GM18502 (cell line): ENCODE data around the gene POLR2A.
"Not testable (repeated sequence)": the region's sequence is repeated elsewhere in the genome, so short reads cannot be mapped to it uniquely, and the experiment has no call there.

Experiments
- ATAC-seq: cut with Tn5 transposase; IDR thresholded peaks from one replicate; pipeline ENCODE4 v1.9.1; 2021; ENCODE audit warnings: mild to moderate bottlenecking; ENCODE audit not compliant: unreplicated experiment, poor library complexity

The POLR2A gene

DNA sequence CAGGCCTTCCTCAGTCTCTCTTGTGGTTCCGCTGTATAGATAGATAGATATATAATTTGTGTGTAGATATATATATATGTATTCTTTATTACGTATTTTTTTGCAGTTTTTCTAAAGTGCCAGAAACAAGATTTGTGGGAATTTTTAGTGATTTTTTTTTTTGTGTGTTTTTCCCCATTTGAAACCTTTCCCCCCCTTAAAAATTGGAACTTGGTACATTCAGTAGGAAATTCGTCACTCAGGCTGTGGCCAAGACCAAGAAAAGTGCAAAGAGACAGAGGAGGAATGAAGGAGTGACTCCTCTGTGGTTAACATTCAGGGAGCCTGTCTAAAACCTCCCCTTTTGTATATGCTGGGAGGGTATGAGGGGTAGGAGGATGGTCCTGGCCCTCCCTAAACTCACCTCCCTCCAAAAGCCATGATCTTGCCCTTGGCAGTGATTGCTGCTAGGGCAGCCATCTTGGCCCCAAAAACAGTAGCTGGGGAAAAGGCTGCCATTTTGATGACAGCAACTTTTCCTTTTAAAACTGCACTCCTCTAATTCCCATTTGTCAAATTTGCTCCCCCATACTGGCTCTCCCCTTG is 24.1 kb upstream of the POLR2A start:
- no peak for ATAC-seq

GRCh38 chr17:7460850-7461660 is 23.1 kb upstream of the POLR2A start:
- ATAC-seq, result no peak

- ATAC-seq, result no peak
Observed at GRCh38 chr17:7462474-7463371, 21.4 kb upstream of the POLR2A start.

DNA sequence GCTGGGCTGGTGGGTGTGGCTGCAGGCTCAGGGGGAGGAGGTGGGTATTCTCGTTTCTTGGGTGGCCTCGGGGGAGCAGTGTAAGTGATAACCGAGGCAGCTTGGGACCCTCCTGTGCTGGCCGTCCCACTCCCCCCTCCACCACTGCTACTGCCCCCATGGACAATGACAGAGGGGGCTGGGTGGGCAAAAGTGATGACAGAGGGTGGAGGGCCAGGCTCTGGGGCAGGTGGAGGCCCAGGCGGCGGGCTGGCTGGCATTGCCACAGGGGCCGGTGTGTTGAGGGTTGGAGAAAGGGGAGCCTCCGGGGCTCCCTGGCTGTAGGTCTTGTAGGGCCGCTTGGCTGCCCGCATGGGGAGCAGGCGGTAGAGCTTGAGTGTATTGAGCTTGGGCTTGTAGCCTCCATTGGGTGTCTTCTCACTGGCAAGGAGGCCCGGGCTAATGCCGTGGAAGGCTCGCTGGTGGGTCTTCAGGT is 20.8 kb upstream of the POLR2A start:
- no peak for ATAC-seq

GRCh38 chr17:7464081-7464480 is 20.1 kb upstream of the POLR2A start:
- ATAC-seq, result no peak

GRCh38 chr17:7465597-7466275 is 18.4 kb upstream of the POLR2A start:
- no peak for ATAC-seq

- no peak for ATAC-seq
Observed at GRCh38 chr17:7466318-7466638, 17.9 kb upstream of the POLR2A start.

DNA sequence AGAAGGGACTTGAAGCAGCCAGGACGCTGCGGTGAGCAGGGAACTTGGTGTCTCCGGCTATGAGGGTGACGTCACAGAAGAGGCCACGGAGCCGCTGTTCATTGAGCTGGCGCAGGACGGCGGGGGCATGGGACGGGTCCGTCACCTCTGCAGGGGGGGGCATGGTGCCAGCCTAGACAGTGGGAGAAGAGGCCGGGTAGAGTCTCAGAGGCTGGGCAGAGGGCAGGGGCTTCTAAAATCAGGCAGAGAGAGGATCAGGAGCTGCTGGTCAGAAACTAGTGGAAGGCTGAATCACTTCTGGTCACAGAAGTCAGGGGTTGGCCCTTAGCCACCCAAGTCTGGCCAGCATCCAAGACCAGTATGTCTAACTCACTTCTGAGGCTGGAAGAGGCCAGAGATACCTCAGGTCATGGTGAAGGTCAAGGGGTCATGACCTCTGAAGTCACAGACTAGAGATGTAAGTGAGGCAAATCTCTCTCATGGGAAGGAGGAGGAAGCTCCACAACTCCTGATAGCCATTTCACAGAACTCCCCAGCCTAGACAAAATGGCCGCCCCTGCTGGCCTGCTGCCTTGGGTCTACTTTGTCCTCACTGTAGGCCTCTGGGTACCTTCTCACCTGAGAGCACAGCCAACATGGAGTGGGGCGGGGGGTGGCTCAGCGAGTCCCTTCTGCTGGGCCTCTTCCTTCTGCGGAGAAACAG is 17.4 kb upstream of the POLR2A start:
- no peak for ATAC-seq

- no peak for ATAC-seq
Observed at GRCh38 chr17:7467498-7467897, 16.7 kb upstream of the POLR2A start.

DNA sequence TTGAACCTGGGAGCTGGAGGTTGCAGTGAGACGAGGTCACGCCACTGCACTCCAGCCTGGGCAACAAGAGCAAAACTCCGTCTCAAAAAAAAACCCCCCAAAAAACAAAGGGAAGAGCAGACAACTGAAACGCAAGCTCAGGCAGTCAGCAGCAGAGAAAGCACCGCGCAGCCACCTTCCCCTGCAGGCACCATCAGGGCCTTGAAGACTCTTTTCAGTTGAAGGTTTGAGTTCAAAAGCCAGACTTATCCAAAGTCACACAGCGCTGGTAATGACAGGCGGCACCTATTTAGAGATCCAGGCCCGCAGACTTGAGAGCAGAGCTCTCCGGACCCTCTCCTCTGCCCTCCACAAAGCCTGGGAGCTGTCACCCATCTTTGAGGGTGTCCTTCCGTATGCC is 15.9 kb upstream of the POLR2A start:
- no peak for ATAC-seq

GRCh38 chr17:7468804-7469389 is 15.3 kb upstream of the POLR2A start:
- ATAC-seq, result no peak

DNA sequence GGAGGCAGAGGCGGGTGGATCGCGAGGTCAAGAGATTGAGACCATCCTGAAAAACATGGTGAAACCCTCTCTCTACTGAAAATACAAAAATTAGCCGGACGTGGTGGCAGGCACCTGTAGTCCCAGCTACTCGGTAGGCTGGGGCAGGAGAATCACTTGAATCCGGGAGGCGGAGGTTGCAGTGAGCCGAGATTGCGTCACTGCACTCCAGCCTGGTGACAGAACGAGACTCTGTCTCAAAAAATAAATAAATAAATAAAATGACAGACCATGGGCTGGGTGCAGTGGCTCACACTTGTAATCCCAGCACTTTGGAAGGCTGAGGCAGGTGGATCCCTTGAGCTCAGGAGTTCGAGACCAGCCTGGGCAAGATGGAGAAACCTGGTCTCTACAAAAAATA is 14.3 kb upstream of the POLR2A start:
- not testable (repeated sequence) for ATAC-seq

DNA sequence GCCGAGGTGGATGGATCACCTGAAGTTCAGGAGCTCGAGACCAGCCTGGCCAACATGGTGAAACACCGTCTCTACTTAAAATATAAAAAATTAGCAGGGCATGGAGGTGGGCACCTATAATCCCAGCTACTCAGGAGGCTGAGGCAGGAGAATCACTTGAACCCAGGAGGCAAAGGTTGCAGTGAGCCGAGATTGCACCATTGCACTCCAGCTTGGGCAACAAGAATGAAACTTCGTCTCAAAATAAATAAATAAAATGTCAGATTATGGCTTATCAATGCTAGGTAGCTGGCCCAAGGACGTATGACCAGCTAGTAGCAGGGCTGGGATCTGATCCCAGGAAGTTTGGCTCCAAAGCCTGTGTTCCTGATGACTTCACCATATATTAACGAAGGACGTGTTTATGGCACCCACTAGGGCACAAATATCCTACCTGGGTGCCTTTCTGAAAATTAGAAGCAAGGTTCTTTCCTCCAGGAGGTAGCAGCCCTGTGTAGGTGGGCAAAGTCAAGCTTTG is 13.7 kb upstream of the POLR2A start:
- not testable (repeated sequence) for ATAC-seq

- no peak for ATAC-seq
Observed at GRCh38 chr17:7471729-7472128, 12.4 kb upstream of the POLR2A start.

- ATAC-seq, result not testable (repeated sequence)
Observed at GRCh38 chr17:7474767-7475166, 9.4 kb upstream of the POLR2A start.

DNA sequence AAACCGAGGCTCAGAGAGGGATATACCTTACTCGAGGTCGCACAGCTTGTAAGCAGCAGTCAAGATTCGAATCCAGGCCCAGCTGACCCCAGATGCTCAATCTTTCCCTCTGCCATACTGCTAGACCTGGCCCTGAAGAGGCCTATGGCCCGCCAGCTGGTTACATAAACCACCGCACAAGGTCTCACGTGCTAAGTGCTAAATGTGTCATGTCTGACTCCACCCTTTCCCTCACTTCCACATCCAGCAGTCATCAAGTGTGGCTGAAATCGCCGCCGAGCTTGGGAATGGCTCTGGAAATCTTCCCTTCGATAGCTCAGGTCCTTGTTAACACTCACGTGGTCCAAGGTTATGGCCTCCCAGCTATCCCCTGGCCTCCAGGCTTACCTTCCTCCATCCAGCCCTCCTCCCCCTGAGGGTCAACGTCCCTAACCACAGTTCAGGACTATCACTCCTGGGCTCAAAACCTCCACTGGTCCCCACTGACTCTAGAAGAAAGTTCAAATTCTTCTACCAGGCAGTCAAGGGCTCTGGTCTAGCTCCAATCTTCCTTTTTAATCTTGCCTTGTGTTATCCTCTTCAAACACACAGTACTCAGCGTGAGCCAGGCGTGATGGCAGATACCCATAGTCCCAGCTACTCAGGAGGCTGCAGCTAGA is 8.3 kb upstream of the POLR2A start:
- ATAC-seq, result no peak

- ATAC-seq, result no peak
Observed at GRCh38 chr17:7476494-7476893, 7.7 kb upstream of the POLR2A start.

GRCh38 chr17:7476951-7477350 is 7.2 kb upstream of the POLR2A start:
- no peak for ATAC-seq
